Right ventricle myocardium inferior (tissue), 1 donor: Measurements from ENCODE around the gene CEP85L. TPM values are rescaled to one million over a fixed set of nuclear protein-coding genes. Genes with fewer than 3 reads are reported as not detected.

Experiments used
- total RNA-seq: library from RNA; stranded (reverse); fragmentation: NEBNext Ultra II Directional; extraction: Animal tissue kit (Norgen Biotek cat#: 25700); gene quantifications from one replicate; pipeline ENCODE4 v1.2.1, GENCODE V29; 2021
- donor health status: DM: no; HTN: yes; CAD: no; lungs with severe emphysema.

The CEP85L gene
- total RNA-seq, 1 donor from 2014 or later = 16.7 TPM

Other genes with a start within 250 kb of the CEP85L start
- 2,685 TPM for gene PLN, start 103.3 kb downstream of the CEP85L start, total RNA-seq
- 21.7 TPM for gene ASF1A, start 242.6 kb upstream of the CEP85L start, total RNA-seq